ENCODE results near the gene MED15. TPM values are rescaled to one million over a fixed set of nuclear protein-coding genes. Genes with fewer than 3 reads are reported as not detected.
"Not testable (repeated sequence)": the region's sequence is repeated elsewhere in the genome, so short reads cannot be mapped to it uniquely, and the experiment has no call there.

Gene MED15
- polyA plus RNA-seq, 4 donors: 33.3 to 64.4 (median 38.6) TPM

DNA sequence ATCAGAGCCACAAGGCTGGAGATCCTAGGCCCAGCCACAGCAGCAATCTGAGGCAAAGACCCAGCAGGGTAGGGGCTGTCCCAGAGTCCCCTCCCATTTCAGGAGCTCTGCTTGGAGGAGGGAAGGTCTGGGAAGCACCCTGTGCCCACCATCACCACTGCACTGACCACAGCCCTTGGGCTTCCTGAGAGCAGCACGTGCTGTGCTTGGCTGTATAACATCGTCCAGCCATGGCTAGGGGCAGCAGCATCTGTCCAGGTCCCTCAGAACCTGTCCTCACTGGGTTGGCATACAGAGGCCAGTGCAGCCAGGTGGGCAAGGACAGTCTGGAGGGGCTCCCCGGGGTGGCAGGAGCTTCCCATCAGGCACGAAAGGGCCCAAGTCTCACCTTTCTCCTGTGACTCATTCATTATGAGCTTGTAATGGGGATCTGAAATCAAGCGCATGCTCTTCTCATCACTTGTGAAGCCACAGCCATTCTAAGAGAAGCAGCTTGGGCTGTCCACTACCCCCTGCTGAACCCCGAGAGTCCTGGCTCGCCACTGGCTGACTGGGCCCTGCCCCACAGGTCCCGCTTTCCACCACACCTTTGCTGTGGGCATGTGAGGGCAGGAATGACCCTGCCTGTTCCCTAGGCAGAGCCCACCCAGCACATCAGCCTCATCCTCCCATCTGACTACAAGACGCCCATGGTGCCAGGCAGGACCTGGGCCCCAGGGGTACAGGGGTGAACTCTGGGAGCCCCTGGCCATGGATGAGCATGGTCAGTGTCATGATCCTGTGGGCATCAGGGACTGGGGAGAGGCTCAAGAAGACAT, 83.3 kb downstream of the MED15 start:
- no peak for DNase-seq (ENCODE audit: low read depth in 4 of 4, low spot score in 3 of 4)

DNA sequence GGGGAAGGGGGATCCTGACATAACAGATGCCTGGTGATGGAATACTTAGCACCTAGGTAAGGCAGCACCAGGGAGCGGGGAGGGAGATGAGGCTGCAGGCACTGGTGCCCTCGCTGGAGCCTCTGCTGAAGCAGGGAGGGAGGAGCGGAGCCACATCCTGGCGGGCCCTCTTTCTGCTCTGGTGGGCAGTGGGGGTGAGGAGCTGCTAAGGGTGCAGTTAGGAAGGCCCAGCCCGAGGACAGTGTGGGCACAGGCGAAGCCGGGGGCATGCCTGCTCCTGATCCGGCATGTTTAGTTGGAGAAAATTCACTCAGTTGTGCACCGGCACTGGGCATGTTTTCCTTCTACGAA, 83.9 kb downstream of the MED15 start:
- DNase-seq (ENCODE audit: low read depth in 4 of 4, low spot score in 3 of 4): no peak

GRCh38 chr22:20591660-20592310, 84.4 kb downstream of the MED15 start:
- DNase-seq (ENCODE audit: low read depth in 4 of 4, low spot score in 3 of 4): peak in 1 of 4 donors; percentile 16

- DNase-seq (ENCODE audit: low read depth in 4 of 4, low spot score in 3 of 4): not testable (repeated sequence)
Observed at GRCh38 chr22:20594038-20594437, 86.6 kb downstream of the MED15 start.

GRCh38 chr22:20594486-20594885, 87.1 kb downstream of the MED15 start:
- DNase-seq (ENCODE audit: low read depth in 4 of 4, low spot score in 3 of 4): not testable (repeated sequence)

GRCh38 chr22:20595461-20595860, 88.1 kb downstream of the MED15 start:
- DNase-seq (ENCODE audit: low read depth in 4 of 4, low spot score in 3 of 4): no peak

DNA sequence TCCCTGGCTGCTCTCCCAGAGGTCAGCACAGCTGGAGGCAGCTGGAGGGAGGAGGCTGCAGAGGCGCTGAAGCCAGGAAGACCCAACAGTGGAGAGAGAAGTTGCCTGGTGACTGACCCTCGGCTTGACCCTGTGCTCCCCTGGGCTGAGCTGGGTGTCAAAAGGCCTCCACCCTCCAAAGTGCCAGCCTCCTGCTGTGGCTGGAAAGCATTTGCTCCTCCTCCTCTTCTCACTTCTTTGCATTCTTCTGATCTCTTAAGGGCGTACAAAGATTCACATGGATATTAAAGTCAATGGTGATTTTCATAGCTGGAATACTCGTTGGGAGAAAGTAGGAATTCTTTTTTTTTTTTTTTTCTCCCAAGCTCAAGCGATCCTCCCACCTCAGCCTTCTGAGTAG, 91.7 kb downstream of the MED15 start:
- no peak for DNase-seq (ENCODE audit: low read depth in 4 of 4, low spot score in 3 of 4)

GRCh38 chr22:20600137-20600673, 92.8 kb downstream of the MED15 start:
- DNase-seq (ENCODE audit: low read depth in 4 of 4, low spot score in 3 of 4): no peak

GRCh38 chr22:20601308-20601707, 93.9 kb downstream of the MED15 start:
- no peak for DNase-seq (ENCODE audit: low read depth in 4 of 4, low spot score in 3 of 4)

DNA sequence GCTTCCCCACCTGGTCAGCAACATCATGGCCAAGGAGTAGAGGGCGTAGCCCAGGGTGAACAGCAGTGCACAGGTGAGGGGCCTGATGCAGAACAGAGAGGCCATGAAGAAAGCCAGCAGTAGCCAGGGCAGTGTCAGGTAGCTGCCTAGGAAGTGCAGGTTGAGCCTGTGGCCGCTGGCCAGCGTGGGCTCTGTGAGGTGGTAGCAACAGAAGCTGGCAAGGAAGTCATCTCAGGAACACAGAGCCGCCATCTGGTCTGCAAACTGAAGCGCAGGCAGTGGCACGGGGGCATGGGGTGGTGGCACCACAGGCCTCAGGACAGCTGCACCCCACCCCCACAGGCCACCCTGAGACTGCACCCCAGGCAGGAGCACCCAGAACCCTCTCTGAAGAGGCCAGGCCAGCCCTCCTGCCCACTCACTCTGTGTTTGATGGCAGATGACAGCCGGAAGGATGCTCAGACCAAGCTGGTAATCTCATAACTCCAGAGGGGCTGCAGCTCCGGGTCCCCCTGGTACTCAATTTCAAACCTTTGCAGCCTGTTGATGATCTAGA, 95.3 kb downstream of the MED15 start:
- DNase-seq (ENCODE audit: low read depth in 4 of 4, low spot score in 3 of 4): no peak

- no peak for DNase-seq (ENCODE audit: low read depth in 4 of 4, low spot score in 3 of 4)
Observed at GRCh38 chr22:20604092-20604747, 96.8 kb downstream of the MED15 start.

DNA sequence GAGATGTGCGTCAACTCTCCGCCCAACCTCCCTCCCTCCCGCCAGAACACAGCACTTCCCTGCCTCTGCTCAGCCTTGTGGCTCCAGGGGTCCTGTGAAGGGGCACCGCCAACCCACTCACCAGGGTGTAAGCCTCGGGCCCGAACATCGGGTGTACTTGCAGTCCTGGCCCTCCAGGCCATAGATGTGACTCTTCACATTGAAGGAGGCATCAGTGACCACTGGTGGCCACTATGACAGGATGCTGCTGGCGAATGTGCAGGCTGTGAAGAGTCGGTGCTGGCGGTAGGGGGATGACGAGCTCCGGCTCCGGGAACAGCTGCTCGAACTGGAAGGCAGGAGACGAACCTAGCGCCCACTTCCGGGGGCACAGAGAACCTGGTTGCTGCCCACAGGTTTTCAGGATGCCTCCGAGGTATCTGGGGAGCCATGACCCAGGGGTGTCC, 97.4 kb downstream of the MED15 start:
- no peak for DNase-seq (ENCODE audit: low read depth in 4 of 4, low spot score in 3 of 4)

- DNase-seq (ENCODE audit: low read depth in 4 of 4, low spot score in 3 of 4): no peak
Observed at GRCh38 chr22:20605328-20605727, 97.9 kb downstream of the MED15 start.

GRCh38 chr22:20606041-20606783, 98.8 kb downstream of the MED15 start:
- DNase-seq (ENCODE audit: low read depth in 4 of 4, low spot score in 3 of 4): peak in 2 of 4 donors; percentile 16 to 47

GRCh38 chr22:20606784-20607128, 99.3 kb downstream of the MED15 start:
- no peak for DNase-seq (ENCODE audit: low read depth in 4 of 4, low spot score in 3 of 4)

DNA sequence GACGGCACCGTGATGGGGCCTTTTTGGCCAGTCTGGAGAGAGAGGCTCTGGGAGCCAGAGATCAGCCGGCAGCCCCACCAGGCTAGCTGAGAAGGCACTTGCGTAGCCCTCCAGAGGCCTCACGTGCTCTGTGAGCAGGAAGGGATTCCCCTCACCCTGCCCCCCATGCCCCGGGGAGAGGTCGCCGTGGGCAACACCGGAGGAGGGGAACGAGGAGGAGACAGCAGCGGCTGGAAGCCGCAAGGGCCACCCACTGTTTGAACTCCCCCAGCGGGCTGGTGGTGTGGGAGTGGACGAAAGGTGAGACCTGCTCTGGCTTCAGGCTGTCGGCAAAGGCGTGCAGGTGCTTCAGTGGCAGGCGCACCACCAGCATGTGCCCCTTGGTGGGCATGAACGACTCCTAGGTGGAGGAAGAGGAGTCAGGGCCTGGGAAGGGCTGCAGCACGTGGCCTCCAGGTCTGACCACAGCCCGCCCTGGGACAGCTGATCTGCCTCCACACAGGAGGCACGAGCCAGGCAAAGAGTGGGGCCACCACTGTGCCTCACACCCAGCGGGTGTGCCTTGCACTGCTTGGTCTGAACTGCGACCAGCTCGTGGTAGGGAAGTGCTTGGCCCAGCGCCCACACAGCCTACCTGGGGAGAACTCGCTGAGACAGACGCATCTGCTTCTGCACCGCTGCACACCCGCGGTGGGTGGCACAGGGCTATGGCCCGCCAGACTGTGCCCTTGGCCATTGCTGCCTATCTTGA, 99.9 kb downstream of the MED15 start:
- DNase-seq (ENCODE audit: low read depth in 4 of 4, low spot score in 3 of 4): no peak

- no peak for DNase-seq (ENCODE audit: low read depth in 4 of 4, low spot score in 3 of 4)
Observed at GRCh38 chr22:20610243-20610686, 102.9 kb downstream of the MED15 start.

DNA sequence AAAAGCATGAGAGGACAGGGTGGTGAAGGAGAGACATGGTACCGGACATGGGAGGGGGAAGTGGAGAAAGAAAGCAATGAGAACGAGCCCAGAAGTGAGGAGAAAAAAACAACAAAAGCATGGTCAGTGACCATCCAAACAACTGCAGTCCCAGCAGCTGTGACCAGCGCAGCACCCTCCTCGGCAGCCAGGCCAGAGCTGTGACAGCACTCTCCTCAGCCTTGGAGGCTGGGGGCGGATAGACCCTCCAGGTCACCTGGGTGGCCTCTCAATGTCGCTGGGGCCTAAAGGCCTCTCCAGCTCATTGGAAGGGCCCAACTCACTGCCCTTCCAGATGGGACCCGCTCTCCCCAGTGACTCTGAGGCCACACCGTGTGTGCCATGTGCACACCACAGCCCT, 103.3 kb downstream of the MED15 start:
- no peak for DNase-seq (ENCODE audit: low read depth in 4 of 4, low spot score in 3 of 4)

DNA sequence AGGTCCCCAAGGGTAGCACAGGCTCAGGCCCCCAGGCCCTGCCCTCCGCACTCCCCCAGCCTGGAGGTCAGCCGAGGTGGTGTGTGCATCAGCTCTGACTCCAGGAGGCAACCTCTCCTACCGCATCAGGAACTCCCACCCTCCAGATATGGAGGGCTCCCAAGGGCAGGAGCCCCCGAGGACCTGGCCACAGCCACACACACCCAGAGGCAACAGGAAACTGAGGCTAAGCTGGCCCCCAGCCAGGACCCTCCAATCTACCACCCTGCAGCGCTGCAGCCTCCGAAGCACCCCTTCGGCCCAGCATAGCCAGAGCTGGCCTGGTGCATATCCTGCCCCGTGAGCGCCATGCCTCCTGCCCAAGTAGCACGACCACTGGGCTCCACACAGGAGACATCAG, 104.0 kb downstream of the MED15 start:
- DNase-seq (ENCODE audit: low read depth in 4 of 4, low spot score in 3 of 4): no peak

- DNase-seq (ENCODE audit: low read depth in 4 of 4, low spot score in 3 of 4): no peak
Observed at GRCh38 chr22:20613301-20613700, 105.9 kb downstream of the MED15 start.

Data from left renal pelvis (tissue), 4 donors.